DMS79 treated with DMSO at 0.1 percent for 48 hours (cell line): ENCODE results near the gene SMC1B.
"Not testable (repeated sequence)": the region's sequence is repeated elsewhere in the genome, so short reads cannot be mapped to it uniquely, and the experiment has no call there.

Experiments
- DNase-seq: peaks from one replicate; lab custom pipeline; 2025; lab: John Stamatoyannopoulos, UW

SMC1B gene

DNA sequence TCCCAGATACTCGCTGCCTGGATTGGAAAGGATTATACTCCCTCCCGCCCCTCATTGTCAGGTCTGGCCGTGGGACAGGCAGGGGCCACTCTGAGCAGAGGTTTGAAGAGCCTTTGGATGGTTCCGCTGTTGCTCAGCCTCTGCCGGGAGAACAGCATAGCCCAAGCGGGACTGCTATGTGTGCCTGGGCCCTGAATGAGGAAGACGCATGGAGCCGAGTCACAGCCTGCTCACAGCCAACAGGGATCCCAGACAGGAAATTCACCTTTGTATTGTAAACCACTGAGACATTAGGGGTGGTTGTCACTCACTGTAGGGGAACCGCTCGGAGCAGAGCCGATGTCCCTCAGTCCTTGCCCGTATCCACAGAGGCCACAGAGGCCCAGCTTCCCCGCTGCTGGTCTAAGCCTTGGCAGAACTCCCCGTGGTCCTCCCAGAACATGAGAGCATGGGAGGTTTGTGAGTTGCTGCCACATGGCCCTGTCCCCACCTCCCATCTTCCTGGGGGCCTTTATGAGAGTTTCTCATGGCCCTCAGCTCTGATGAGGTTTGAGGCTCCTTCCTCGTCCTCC, 114.4 kb downstream of the SMC1B start:
- DNase-seq, result no peak

DNA sequence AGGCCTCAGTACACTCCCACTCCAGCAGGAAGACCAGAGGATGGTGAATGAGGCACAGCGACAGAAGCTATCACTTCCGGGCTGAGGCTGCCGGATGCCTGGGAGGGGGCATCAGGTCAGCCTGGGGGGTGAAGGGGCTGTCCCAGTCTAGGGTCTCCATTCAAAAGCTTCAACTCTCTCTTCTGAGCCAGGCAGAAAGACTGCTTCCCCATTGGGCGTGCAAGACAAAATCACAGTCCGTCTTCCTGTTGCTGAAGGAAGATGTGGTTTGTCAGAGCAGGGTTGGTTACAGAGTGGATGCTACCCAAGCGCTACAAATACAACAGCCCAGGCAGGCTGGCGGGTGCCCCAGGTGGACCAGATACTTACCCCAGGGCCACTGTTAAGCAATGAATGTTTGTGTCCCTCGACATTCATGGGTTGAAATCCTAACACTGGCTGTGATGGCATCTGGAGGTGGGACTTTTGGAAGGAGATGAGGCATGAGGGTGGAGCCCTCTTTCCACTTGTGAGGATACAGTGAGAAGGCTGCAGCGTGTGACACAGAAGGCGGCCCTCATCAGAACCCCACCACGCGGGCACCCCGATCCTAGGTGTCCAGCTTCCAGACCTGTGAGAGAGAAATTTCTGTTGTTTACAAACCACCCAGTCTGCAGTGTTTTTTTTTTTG, 116.6 kb downstream of the SMC1B start:
- DNase-seq, result no peak

DNA sequence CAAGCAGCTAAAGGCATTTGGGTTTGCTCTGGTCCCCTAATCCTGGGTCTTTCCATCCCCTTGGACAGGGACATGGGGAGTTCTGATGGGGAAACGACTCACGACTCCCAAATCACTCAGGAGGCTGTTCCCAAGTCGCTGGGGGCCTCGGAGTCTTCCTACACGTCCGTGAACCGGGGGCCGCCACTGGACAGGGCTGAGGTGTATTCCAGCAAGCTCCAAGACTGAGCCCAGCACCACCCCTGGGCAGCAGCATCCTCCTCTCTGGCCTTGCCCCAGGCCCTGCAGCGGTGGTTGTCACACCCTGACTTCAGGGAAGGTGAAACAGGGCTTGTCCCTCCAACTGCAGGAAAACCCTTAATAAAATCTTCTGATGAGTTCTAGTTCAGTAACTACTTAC, 117.9 kb downstream of the SMC1B start:
- DNase-seq, result no peak

DNA sequence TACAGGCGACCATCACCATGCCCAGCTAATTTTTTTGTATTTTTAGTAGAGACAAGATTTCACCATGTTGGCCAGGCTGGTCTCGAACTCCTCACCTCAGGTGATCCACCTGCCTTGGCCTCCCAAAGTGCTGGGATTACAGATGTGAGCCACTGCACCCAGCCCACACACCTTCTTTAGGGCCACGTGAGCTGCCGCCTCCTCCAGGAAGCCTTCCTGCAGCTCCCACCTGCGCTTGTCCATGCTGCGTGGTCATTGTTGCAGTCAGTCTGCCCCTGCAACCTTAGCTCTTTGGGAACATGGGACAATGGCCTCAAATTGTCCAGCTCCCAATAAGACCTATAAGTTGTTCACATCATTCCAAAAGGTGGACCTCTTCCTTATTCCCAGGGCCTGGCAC, 118.4 kb downstream of the SMC1B start:
- not testable (repeated sequence) for DNase-seq
